ENCODE results near the gene THRAP3. TPM values are rescaled to one million over a fixed set of nuclear protein-coding genes. Genes with fewer than 3 reads are reported as not detected.

The THRAP3 gene
- total RNA-seq, 1 experiment from 2014 or later, result 86.8 TPM

GRCh38 chr1:36199934-36200741 is 24.1 kb upstream of the THRAP3 start:
- H3K36me3 ChIP-seq (ENCODE audit: control insufficient read depth, insufficient read depth, low read length), result no peaks in the 10 kb centered on the region
- H3K9me3 ChIP-seq, result no peaks in the 10 kb centered on the region
- H3K27me3 ChIP-seq (replicated peaks; ENCODE audit: control insufficient read depth, insufficient read depth, low read length), result no peaks in the 10 kb centered on the region
- BruUV-seq (replicated peaks), result no TSS peak
- ChIA-PET POLR2A (no interaction called here), CTCF (no interaction called here)
- Mint-ChIP-seq H3K27ac (ENCODE audit: unreplicated experiment) (no peak overlapping the region), H3K4me1 (ENCODE audit: low read depth, unreplicated experiment) (no peaks in the 10 kb centered on the region), H3K9me3 (ENCODE audit: unreplicated experiment) (no peaks in the 10 kb centered on the region), H3K27me3 (ENCODE audit: insufficient read depth, unreplicated experiment) (peaks cover 3% of the 10 kb centered on the region), H3K4me3 (ENCODE audit: unreplicated experiment) (no peak overlapping the region), H3K36me3 (ENCODE audit: insufficient read depth, unreplicated experiment) (no peaks in the 10 kb centered on the region)
- no peak for DNase-seq
- H3K4me1 ChIP-seq, result no peaks in the 10 kb centered on the region
- H3K4me3 ChIP-seq (ENCODE audit: low read depth, low read length), result no peak overlapping the region
- no peak for TF ChIP-seq CTCF (IDR thresholded peaks at IDR 0.05; ENCODE audit: insufficient read depth in 1 of 2, low read depth in 1 of 2, low read length in 1 of 2, severe bottlenecking in 1 of 2, unreplicated experiment in 1 of 2)
- intact Hi-C loops (cut with micrococcal nuclease; ENCODE audit: unreplicated experiment), result no loop called here

GRCh38 chr1:36203027-36203553 is 21.2 kb upstream of the THRAP3 start:
- Histone ChIP-seq H3K4me1 (no peaks in the 10 kb centered on the region), H3K36me3 (ENCODE audit: control insufficient read depth, insufficient read depth, low read length) (no peaks in the 10 kb centered on the region), H3K27me3 (replicated peaks; ENCODE audit: control insufficient read depth, insufficient read depth, low read length) (no peaks in the 10 kb centered on the region), H3K4me3 (ENCODE audit: low read depth, low read length) (no peak overlapping the region), H3K9me3 (no peaks in the 10 kb centered on the region)
- ChIA-PET POLR2A (no interaction called here), CTCF (no interaction called here)
- Mint-ChIP-seq H3K4me3 (ENCODE audit: unreplicated experiment) (no peak overlapping the region), H3K9me3 (ENCODE audit: unreplicated experiment) (no peaks in the 10 kb centered on the region), H3K36me3 (ENCODE audit: insufficient read depth, unreplicated experiment) (no peaks in the 10 kb centered on the region), H3K27me3 (ENCODE audit: insufficient read depth, unreplicated experiment) (peaks cover 3% of the 10 kb centered on the region), H3K4me1 (ENCODE audit: low read depth, unreplicated experiment) (no peaks in the 10 kb centered on the region), H3K27ac (ENCODE audit: unreplicated experiment) (no peak overlapping the region)
- BruUV-seq (replicated peaks), result no TSS peak
- TF ChIP-seq CTCF (IDR thresholded peaks at IDR 0.05; ENCODE audit: insufficient read depth in 1 of 2, low read depth in 1 of 2, low read length in 1 of 2, severe bottlenecking in 1 of 2, unreplicated experiment in 1 of 2), result no peak
- DNase-seq, result no peak
- intact Hi-C loops (cut with micrococcal nuclease; ENCODE audit: unreplicated experiment), result no loop called here

- H3K36me3 ChIP-seq (ENCODE audit: control insufficient read depth, insufficient read depth, low read length), result no peaks in the 10 kb centered on the region
- no peaks in the 10 kb centered on the region for H3K9me3 ChIP-seq
- no TSS peak for BruUV-seq (replicated peaks)
- no peaks in the 10 kb centered on the region for H3K4me1 Mint-ChIP-seq (ENCODE audit: low read depth, unreplicated experiment)
- no peak overlapping the region for H3K4me3 Mint-ChIP-seq (ENCODE audit: unreplicated experiment)
- no peaks in the 10 kb centered on the region for H3K4me1 ChIP-seq
- H3K4me3 ChIP-seq (ENCODE audit: low read depth, low read length), result no peak overlapping the region
- no peak for DNase-seq
- no peaks in the 10 kb centered on the region for H3K27me3 ChIP-seq (replicated peaks; ENCODE audit: control insufficient read depth, insufficient read depth, low read length)
- CTCF ChIA-PET, result no interaction called here
- no peaks in the 10 kb centered on the region for H3K9me3 Mint-ChIP-seq (ENCODE audit: unreplicated experiment)
- peaks cover 3% of the 10 kb centered on the region for H3K27me3 Mint-ChIP-seq (ENCODE audit: insufficient read depth, unreplicated experiment)
- no peak for TF ChIP-seq CTCF (IDR thresholded peaks at IDR 0.05; ENCODE audit: insufficient read depth in 1 of 2, low read depth in 1 of 2, low read length in 1 of 2, severe bottlenecking in 1 of 2, unreplicated experiment in 1 of 2)
- no peak overlapping the region for H3K27ac Mint-ChIP-seq (ENCODE audit: unreplicated experiment)
- intact Hi-C loops (cut with micrococcal nuclease; ENCODE audit: unreplicated experiment), result no loop called here
- POLR2A ChIA-PET, result no interaction called here
- no peaks in the 10 kb centered on the region for H3K36me3 Mint-ChIP-seq (ENCODE audit: insufficient read depth, unreplicated experiment)
Observed at GRCh38 chr1:36203554-36204346, 20.5 kb upstream of the THRAP3 start.

All from Caco-2 (cell line).